ENCODE results near the gene HUNK.

HUNK gene

DNA sequence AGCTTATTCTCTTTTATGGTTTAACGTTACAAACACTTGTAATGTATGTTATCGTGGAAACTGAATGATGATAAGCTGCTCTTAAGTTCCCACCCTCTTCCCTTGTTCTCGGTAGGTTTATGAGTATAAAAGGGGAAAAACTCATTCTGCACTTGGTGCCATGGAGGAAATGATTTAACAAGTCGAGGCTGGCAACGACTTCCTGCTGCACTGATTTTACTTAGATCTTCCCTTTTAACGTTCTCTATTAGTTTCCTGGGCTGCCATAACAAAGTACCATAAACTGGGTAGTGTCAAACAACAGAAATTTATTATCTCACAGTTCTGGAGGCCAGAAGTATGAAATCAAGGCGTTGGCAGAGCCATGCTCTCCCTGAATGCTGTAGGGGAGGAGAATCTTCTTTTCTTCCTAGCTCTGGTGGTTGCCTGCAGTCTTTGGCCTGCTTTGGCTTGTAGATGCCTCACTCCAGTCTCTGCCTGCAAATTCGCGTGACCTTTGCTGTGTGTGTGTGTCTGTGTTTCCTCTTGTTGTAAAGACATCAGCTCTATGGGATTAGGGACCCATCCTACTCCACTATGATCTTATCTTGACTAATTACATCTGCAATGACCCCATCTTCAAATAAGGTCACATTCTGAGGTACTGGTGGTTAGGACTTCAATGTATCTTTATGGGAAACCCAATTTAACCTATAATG is 26.3 kb downstream of the HUNK start:
- no peak for DNase-seq

DNA sequence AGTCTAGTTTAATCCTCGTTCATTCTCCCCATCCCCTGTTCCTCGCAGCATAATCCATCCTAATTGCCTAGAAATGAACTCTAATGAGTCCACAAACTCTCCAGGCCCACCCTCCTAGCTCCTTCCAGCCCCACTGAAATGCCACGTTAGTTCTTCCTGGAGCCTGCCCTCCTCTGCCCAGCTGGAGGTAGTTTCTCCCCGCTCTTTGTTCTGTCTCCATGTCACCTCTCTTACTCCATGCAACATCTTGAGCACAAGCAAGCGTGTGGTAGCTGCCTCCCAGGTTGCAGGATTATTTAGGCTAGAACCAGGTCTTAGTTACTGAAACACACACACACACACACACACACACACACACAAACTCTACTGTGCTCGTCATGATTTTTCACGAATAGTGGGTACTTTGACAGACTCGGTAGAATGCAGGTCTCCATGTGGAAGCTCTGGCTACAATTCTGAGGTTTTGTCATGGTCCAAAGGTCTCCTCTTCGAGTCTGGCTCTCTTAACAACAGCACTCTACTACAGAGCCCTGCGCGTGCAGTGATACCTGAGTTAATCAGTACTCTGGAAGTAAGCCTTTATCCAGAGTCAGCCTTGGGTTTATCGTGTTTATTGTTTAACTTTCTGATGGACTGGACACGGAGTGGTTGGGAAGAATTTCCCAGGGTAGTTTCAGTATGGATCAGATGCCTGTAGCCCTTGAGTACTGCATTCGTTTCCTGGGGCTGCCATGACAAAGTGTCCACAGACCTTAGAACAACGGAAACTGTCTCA is 27.5 kb downstream of the HUNK start:
- no peak for DNase-seq

DNA sequence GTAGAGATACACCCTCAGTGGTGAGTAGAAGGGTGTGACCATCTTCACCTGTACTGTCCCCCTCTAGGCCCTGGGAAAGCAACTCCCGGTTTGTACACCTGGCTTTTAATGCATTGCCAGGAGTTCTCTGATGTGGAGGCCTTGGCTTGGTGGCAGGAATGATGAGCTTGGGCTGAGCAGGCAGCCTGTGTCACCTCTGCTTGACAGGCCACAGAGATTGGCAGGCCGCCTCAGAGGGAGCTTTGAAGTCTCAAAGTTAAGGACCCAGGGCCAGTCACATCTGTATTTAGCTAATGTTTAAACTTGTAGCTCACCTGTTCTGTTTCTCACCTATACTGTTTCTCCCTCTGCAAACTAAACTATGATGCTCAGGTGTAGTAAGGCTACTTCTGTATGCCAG is 28.5 kb downstream of the HUNK start:
- DNase-seq: no peak

- no peak for DNase-seq
Measured at GRCh38 chr21:31902438-31902837, 29.6 kb downstream of the HUNK start.

- DNase-seq: no peak
Measured at GRCh38 chr21:31903896-31904295, 31.1 kb downstream of the HUNK start.

GRCh38 chr21:31905503-31906451 is 33.0 kb downstream of the HUNK start:
- DNase-seq: no peak

DNA sequence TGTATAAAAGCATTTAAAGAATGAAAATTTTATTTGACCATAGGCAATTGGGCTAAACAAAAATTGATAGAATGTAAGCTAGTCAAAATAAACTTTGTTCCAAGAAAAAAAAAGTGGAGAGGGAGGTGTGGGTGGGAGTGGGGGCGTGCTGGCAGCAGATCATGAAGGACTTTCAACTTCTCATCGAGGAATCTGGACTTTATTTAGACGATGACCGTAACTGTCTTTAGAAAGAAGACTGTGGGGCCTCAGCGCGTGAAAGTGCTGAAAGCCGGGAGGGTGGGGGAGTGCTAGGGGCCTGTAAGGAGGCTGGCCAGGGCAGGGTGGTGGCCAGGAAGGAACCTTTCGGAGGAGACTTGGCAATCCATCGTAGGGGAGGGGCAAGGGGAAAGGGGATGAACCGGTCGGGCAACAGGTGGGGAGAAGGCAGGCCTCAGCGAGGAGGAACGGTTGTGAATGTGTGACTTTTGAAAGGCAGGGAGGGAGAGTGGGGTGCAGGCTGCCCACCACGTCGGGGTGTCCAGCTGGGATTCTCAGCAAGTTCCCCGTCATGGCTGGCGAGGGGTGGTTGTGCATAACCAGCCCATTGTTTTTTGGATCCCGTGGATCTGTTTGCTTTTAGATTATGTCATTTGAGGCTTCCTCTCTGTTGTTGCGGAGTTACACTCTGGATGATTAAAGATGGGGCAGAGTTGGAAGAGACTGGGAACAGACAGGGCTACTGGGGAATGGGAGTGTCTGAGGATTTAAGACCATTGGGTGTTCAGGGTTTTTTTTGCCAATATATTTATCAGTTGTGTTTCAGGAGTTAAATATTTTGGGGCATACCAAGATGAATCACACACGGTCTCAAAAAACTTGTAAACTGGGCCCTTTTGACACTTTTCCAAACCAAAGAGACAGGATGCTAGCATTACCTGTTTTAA is 35.5 kb downstream of the HUNK start:
- DNase-seq: no peak

DNA sequence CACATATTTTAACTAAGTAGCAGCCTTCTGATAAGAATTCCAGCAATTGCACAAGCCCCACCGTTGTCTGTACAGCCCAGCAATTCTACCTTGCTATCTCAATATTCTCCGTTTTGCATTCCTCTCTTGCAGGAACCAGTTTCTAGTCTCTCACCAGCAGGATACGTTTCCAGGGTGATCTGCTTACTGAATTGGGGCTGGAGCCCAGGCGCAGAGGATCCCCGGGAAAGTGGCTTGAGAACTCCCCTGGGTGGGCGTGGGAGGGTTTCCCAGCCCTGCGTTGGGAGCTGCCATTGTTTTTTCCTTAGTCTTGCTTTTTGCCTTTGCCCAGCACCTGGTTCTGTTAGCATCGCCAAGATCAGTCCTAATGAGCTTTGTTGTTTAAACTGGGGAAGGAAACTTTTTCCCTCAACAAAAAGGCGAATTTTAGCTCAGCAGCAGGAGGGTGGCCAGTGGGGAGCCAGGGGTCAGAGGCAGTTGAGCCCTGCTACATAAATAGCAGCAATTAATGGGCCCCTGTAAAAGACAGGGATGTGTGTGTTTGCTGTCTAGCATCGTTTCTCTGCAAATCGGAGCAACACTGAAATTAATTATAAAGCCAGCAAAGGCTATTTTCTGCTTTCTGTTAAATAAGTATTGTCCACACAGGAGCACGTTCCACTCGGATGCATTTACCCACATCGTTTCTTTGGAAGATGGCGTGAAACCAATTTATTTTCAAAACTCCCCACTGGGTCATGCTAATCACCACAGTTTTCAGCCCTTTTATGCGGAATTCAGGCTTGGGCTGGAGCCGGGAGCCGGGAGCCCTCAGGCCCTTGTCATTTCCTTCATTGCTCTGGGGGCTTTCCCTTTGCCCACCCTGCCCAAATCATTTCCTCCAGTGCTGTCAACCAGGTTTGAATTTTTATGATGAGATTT is 36.6 kb downstream of the HUNK start:
- no peak for DNase-seq

- DNase-seq: no peak
Measured at GRCh38 chr21:31910074-31910470, 37.3 kb downstream of the HUNK start.

- DNase-seq: no peak
Measured at GRCh38 chr21:31911138-31911907, 38.5 kb downstream of the HUNK start.

DNA sequence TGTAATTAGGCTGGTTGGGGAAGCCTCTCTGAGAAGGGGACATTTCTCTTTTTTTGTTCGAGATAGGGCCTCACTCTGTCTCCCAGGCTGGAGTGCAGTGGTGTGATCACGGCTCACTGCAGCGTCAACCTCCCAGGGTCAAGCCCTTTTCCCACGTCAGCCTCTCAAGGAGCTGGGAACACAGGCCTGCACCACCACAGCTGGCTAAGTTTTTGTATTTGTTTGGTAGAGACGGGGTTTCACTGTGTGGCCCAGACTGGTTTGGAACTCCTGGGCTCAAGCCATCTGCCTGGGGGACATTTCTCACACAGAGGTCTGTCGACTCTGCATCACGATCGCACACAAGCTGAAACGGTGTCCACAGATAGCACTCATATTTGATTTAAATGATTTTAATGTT is 39.7 kb downstream of the HUNK start:
- no peak for DNase-seq

DNA sequence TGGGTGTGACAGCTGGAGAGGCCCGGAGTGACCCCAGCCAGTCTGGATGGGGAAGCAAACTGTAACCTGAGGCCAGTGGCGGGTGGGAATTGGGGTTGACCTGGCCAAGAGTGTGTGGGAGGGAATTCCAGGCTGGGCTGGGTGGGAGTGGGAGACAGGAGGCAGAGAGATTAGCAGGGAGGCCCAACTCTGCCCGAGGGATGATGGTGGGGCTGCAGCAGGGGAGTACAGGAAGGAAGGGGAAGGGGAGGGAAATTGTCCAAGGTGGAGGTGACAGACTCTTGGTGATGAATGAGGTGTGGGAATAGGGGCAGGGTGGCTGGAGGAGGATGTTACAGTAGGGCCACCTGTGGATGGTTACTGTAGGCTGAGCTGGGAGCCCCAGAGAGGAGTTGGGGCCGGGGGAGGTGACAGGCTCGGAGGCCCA is 40.4 kb downstream of the HUNK start:
- DNase-seq: no peak

- DNase-seq: no peak
Measured at GRCh38 chr21:31914472-31914871, 41.7 kb downstream of the HUNK start.

- DNase-seq: no peak
Measured at GRCh38 chr21:31915566-31915965, 42.7 kb downstream of the HUNK start.

DNA sequence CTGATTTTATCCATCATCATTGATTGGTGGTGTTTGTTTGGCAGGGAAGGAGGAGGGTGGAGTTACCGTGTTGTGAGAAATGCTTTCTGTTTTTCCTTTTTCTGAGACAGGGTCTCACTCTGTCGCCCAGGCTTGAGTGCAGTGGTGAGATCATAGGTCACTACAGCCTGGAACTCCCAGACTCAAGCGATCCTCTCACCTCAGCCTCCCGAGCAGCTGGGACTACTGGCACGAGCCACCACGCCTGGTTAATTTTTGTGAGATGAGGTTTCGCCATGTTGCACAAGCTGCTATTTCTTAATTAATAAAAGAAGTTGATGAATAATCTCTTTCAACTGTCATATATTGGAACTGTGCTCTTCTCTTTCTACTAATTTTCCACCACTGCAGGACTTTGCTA is 44.3 kb downstream of the HUNK start:
- no peak for DNase-seq

DNA sequence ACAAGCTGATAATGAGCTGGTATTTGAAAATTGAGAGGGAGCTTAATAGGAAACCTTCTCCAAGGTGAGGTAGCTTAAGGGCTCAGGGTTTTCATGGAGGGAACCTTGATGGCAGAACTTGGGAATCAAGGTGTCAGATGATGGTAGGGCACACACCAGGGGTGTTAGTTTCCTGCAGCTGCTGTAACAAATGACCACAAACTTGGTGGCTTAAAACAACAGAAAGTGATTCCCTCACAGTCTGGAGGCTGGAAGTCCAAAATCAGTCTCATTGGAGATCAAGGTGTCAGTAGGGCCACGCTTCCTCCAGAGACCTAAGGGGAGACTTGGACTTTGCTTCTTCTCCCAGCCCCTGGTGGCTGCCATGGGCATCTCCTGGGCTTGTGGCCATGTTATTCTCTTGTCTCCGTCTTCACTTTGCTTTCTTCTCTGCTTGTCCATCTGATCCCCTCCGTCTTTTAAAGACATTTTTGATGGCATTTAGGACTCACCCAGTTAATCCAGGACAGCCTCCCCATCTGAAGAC is 45.5 kb downstream of the HUNK start:
- no peak for DNase-seq

- no peak for DNase-seq
Measured at GRCh38 chr21:31920275-31920674, 47.5 kb downstream of the HUNK start.

GRCh38 chr21:31921079-31921478 is 48.3 kb downstream of the HUNK start:
- DNase-seq: no peak

GRCh38 chr21:31922881-31923280 is 50.1 kb downstream of the HUNK start:
- no peak for DNase-seq

DNA sequence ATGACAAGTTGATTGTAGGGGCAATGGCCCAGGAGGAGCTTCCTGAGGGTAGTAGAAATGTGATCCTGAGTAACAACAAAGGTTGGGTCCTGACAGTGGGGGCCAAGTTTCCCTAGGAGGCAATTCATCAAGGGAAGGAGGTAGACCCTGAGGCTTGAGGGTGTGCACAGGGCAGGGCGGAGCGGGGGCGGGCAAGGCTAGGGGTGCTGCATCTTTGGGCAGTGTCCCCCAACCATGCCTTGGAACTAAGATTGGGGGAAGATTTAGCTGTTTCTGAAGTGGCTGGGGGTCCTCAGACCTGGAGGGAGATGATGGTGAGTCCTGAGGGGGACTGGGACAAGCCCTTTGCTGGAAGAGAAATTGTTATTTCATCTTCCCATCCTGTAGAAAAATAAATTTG is 50.9 kb downstream of the HUNK start:
- DNase-seq: no peak
